GM18870 (cell line): ENCODE results near the gene TMEM140.
A peak's percentile ranks its signal among the peaks of the same experiment; 100 is the strongest.

ENCODE experiments used
- ATAC-seq: cut with Tn5 transposase; IDR thresholded peaks from one replicate; pipeline ENCODE4 v1.9.1; 2021; ENCODE audit warnings: moderate library complexity; ENCODE audit not compliant: unreplicated experiment

The TMEM140 gene

GRCh38 chr7:135192914-135193536, 45.2 kb downstream of the TMEM140 start:
- no peak for ATAC-seq

DNA sequence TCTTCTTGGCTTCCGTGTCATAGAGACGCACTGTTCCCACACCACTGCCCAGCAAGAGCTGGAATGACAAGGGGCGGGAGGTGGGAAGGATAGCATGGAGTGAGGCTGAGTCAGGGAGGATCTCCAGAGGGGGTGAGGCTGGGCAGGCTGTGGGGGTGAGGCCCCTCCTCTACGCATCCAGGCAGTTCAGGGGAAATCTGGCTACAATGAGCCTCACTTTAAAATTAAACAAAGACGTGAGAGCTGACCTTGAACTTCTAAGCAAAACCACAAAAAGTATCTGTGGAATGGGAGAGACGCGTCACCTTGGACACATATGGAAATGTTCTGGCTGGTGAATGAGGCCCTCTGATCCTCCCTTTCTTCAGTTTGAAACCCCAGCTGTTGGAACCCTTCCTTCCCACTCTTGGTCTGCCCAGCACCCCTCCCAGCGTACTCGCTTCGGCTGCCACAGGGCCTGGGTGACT, 45.8 kb downstream of the TMEM140 start:
- ATAC-seq, result no peak

DNA sequence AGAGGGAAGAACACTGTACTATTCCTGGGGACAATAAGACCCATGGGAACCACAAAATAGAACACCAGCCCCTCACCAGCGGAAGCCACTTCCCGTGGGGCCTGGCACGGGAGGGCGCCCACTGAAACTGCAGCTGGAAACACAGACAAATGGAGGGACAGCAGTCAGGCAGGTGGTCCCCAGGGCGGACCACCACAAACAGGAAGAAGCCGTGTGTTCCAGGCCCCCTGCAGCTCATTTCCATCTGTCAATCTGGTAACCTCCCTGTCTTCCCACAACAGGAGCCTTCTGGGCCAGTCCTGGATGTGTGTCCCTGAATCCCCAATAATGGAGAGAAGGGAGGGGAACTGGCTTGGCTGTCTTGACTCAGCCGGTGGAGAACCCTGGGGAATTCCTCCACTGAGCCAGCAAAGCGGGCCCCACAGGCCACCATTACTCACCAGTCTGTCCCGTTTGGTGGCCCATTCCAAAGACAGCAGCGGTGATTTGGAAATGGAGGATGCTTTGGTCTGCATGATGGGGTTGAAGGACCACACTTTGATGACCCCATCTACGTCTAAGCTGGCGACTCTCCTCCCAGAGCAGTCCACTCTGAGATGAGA, 46.7 kb downstream of the TMEM140 start:
- no peak for ATAC-seq

DNA sequence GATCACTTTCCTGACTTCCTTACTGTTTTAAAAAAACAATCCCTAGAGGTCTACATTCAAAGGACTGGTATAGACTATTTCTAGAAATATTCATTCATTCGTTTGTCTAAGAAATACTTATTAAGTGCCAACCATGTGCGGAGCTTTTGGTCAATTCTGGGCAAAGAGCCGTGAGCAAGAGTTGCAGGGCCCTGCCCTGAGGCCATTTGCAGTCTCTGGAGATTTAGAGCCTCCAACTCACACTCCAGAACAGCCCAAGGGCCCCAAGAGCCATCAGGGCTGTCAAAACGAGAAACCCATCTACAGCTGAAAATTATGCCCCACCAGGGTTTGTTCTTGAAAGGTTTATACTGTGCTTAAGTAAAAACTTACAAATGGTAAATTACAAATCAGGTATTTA, 47.3 kb downstream of the TMEM140 start:
- no peak for ATAC-seq

DNA sequence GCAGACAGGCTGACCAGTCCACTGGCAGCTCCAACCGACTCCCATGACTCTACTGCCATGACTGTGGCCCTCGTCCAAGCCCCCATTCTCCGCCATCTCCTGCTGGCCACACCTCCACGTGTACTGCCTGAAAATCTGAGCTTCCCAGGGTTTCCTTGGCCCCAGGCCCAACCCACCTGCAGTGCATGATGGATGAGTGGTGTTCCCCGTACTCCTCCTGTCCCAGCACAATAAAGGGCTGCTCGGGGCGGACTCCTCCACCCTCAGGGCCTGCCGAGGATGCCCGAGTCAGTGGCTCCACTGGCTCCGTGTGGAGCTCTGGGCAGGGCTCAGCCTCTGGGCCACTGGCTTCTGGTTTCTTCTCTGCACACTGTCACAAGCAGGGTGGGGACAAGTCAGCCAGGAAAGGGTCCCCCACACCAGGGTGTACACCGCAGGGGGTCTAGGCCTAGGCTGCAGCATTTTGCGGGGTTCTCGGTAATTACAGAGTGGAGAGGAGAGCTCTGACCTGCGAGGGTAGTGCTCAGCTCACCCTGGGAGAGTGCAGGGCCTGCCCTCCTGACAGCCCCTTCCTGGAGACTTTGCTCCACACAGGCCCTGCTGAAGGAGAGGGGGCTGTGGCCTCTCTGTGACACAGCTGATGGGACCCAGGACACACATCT, 48.2 kb downstream of the TMEM140 start:
- ATAC-seq, result no peak

- no peak for ATAC-seq
These were observed 49.5 kb downstream of the TMEM140 start for GRCh38 chr7:135197343-135197742.

- no peak for ATAC-seq
These were observed 50.2 kb downstream of the TMEM140 start for GRCh38 chr7:135197906-135198655.

DNA sequence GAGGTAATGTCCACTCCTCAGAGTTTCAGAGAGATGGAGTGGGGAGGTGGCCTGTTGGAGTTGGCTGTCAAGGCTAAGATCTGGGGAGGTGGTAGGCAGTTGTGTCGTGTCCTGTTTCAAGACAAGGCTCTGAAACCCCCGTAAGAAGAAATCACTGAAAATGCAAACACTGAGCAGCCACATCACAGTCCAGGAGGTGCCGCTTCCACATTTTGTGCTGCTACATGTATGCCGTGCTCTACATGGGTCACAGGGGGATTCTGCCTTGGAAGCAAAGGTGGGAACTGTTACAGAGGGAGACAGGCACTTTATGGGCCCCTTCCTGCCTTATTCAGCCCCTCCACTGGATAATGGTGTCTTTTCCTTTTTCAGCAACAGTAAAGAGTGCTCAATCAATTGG, 51.6 kb downstream of the TMEM140 start:
- ATAC-seq, result no peak

- ATAC-seq, result no peak
These were observed 53.0 kb downstream of the TMEM140 start for GRCh38 chr7:135200821-135201331.

- ATAC-seq, result no peak
These were observed 53.5 kb downstream of the TMEM140 start for GRCh38 chr7:135201350-135201749.

DNA sequence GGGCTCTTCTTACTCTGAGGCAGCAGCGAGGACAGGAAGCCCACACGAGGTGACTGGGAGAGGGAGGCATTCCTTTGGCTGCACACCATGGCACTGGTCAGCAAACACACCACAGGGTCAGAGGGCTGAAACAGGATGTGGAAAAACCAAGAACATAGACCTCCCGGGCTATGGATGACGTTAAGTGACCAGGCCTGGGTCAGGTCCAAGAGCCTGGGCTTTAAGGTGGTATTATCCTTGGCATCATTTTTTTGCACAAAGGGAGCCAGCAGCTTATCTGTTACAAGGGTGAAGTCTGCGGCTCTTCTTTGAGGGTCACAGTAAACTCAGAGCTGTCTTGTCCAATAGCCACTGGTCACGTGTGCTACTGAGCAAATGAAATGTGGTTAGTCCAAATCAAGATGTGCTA, 56.5 kb downstream of the TMEM140 start:
- ATAC-seq, result no peak

GRCh38 chr7:135204876-135205275, 57.0 kb downstream of the TMEM140 start:
- ATAC-seq, result no peak

- ATAC-seq, result no peak
These were observed 58.0 kb downstream of the TMEM140 start for GRCh38 chr7:135205850-135206249.

DNA sequence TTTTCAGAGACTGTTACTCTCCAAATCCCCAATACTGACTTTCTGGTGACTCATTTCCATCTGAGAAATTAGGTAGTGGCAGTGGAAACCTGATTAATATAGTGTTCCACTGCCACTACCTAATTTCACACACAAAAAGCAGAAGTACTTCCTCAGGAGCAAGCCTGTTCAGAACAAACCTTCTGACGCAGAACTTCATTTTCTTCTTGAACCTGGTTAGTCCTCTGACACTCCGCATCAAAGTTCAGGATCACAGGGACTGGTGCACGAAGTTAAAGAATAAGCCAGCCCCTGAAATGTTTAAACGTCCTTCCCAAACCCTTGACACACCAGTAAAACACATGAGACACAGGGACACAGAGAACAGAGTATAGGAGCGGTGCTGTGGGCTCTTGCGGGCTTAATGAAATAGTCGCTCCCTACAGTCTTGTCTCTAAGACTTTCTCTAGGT, 59.1 kb downstream of the TMEM140 start:
- ATAC-seq, result peak; percentile 44

DNA sequence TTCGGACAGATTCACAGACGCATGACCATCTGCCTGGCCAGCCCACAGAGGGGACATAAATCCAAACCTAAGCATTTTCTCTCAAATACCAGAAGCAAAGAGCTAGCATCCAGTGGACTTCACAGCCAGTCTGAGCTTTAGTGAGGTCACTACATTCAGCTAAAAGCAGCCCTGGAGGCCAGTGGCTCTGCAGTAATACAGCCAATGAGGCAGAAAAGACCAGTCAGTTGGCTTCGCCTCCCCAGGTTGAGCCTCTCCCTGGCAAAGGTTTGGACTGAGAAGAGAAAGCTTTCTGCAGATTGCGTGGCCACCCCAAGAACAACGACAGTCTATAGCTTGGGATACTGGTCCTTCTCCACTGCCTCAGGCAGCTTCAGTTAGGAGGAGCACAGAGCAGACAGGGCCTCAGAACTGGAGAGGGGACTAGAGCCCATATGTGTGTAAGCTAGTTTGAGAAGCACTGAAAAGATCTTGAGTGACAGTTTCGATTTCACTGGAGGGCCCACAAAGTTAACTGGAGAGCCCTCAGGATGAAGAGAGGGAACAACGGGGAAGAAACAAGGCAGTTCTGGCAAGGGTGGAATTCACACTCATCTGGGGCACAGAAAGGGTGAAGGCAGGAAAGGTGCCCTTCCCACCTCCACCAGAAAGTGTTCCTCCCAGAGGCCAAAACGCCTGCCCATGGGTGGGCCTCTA, 59.7 kb downstream of the TMEM140 start:
- ATAC-seq, result no peak

- ATAC-seq, result no peak
These were observed 60.4 kb downstream of the TMEM140 start for GRCh38 chr7:135208102-135208793.

DNA sequence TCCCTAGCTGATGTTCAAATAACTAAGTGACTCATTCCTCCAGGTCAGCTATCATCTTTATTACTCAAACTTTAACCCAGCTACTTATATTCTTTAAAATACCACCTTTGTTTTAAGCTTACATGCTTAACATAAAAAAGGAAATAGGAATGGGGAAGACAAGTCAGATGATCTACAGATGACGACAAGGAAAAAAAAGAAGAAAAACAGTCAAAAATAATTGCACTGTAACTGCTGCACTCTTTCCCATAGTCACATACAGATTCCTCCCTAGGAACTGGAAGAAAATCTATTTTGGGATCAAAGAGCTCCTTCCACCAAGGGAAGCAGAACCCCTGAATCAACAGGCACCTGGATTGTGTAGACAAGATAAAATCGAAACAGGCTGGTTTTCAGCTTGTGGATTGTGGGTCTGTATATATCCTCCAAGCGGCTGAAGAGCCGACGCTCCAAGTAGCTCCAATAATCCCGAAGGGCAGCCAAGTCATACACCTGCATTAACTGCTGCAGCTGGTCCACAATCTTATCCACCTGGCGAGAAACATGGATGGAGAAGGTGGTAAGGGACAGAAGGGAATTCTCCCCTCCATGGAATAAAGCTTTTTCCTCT, 61.5 kb downstream of the TMEM140 start:
- no peak for ATAC-seq

- no peak for ATAC-seq
These were observed 63.0 kb downstream of the TMEM140 start for GRCh38 chr7:135210888-135211178.

GRCh38 chr7:135211179-135211945, 63.5 kb downstream of the TMEM140 start, which contains the start of gene WDR91:
Gene WDR91, minus strand, starts transcription at chr7:135211526. Its CDS starts 24 bp downstream, at chr7:135211502.
- ATAC-seq, result peak; percentile 45
